Endodermal cell (in vitro differentiated cells): ENCODE results near the gene ADGB. TPM values are rescaled to one million over a fixed set of nuclear protein-coding genes. Genes with fewer than 3 reads are reported as not detected.

Experiments
- DNase-seq: peaks from one replicate; pipeline ENCODE4 v3.0.0-alpha.2; 2017
- H3K27ac ChIP-seq: 2 replicates; pipeline ENCODE4 v1.5.1; 2013; ENCODE audit warnings: mild to moderate bottlenecking, low read depth, low read length, moderate library complexity
- H3K27me3 ChIP-seq: 2 replicates; pipeline ENCODE4 v1.6.1; 2013; ENCODE audit warnings: mild to moderate bottlenecking, low read length, moderate library complexity; ENCODE audit not compliant: insufficient read depth, control insufficient read depth, poor library complexity, severe bottlenecking
- H3K36me3 ChIP-seq: 2 replicates; pipeline ENCODE4 v1.7.0; 2013; ENCODE audit warnings: mild to moderate bottlenecking, low read length, moderate library complexity; ENCODE audit not compliant: control insufficient read depth, insufficient read depth
- H3K4me1 ChIP-seq: one replicate; pipeline ENCODE4 v1.7.0; 2013; ENCODE audit warnings: low read length; ENCODE audit not compliant: control insufficient read depth, insufficient read depth
- H3K4me3 ChIP-seq: 2 replicates; pipeline ENCODE4 v1.5.1; 2013; ENCODE audit warnings: mild to moderate bottlenecking, low read length, moderate library complexity
- H3K9ac ChIP-seq: 2 replicates; pipeline ENCODE4 v1.6.1; 2013; ENCODE audit warnings: mild to moderate bottlenecking, low read length, moderate library complexity; ENCODE audit not compliant: poor library complexity, severe bottlenecking; ENCODE audit errors: extremely low read depth
- H3K9me3 ChIP-seq: 2 replicates; pipeline ENCODE4 v1.6.1; 2013; ENCODE audit warnings: mild to moderate bottlenecking, low read length, moderate library complexity; ENCODE audit not compliant: control insufficient read depth
- H3K27ac Mint-ChIP-seq: 2 replicates; pipeline ENCODE4 v1.8.0; 2020; ENCODE audit warnings: mixed read lengths
- H3K27me3 Mint-ChIP-seq: 2 replicates; pipeline ENCODE4 v1.8.0; 2021; ENCODE audit warnings: mild to moderate bottlenecking, mixed read lengths; ENCODE audit not compliant: insufficient read depth
- H3K36me3 Mint-ChIP-seq: 2 replicates; pipeline ENCODE4 v1.8.0; 2020; ENCODE audit warnings: low read depth, mixed read lengths
- H3K4me1 Mint-ChIP-seq: 2 replicates; pipeline ENCODE4 v1.8.0; 2020; ENCODE audit warnings: mixed read lengths
- H3K4me3 Mint-ChIP-seq: 2 replicates; pipeline ENCODE4 v1.8.0; 2020; ENCODE audit warnings: mild to moderate bottlenecking, moderate library complexity, mixed read lengths
- H3K9me3 Mint-ChIP-seq: 2 replicates; pipeline ENCODE4 v1.8.0; 2020; ENCODE audit warnings: mild to moderate bottlenecking, mixed read lengths
- CTCF ChIP-seq: fragments of 200-600 bp; sonication (generic); conservative IDR thresholded peaks from 2 replicates; pipeline ENCODE4 v1.5.0; 2021; ENCODE audit warnings: antibody characterized with exemption, mild to moderate bottlenecking
- WGBS, 2 experiments: methylation state at CpG; one replicate each; pipeline versions ENCODE4 v1.1.5 to v1.1.7; 2013; ENCODE audit warnings: missing lambda C conversion rate in 2 of 2, mixed read lengths in 1 of 2; ENCODE audit not compliant: insufficient coverage in 1 of 2, insufficient read length in 1 of 2; 5-methylcytosine and 5-hydroxymethylcytosine counted together
- total RNA-seq, 2 donors: library from RNA; stranded (reverse); fragmentation: NEBNext Ultra II Directional in 1 of 2; extraction: Animal tissue kit (Norgen Biotek cat#: 25700) in 1 of 2; gene quantifications; 2 replicates in 1 of 2; 3 replicates in 1 of 2; pipeline ENCODE4 v1.2.1, GENCODE V29; 2021

ADGB gene
- total RNA-seq, 2 donors from 2014 or later, result 0.37 to 1.3 TPM

GRCh38 chr6:146636481-146636880, 37.7 kb downstream of the ADGB start:
- H3K9ac ChIP-seq, result no peak overlapping the region
- Mint-ChIP-seq H3K36me3 (peaks cover 2% of the 10 kb centered on the region), H3K4me3 (no peak overlapping the region), H3K27me3 (peaks cover 26% of the 10 kb centered on the region), H3K4me1 (no peaks in the 10 kb centered on the region), H3K9me3 (peaks cover 3% of the 10 kb centered on the region), H3K27ac (no peak overlapping the region)
- H3K27ac ChIP-seq, result no peak overlapping the region
- no peaks in the 10 kb centered on the region for H3K4me1 ChIP-seq
- no peak overlapping the region for H3K4me3 ChIP-seq
- peaks cover 34% of the 10 kb centered on the region for H3K27me3 ChIP-seq
- H3K36me3 ChIP-seq, result no peaks in the 10 kb centered on the region
- no peak for DNase-seq
- H3K9me3 ChIP-seq, result no peaks in the 10 kb centered on the region
- 91 to 94% methylated on average over 2 of the region's 2 CpGs for WGBS, 2 experiments
- no peak for TF ChIP-seq CTCF

- H3K9me3 Mint-ChIP-seq, result peaks cover under 1% of the 10 kb centered on the region
- no peaks in the 10 kb centered on the region for H3K4me1 ChIP-seq
- H3K36me3 Mint-ChIP-seq, result peaks cover under 1% of the 10 kb centered on the region
- no peaks in the 10 kb centered on the region for H3K36me3 ChIP-seq
- no peak overlapping the region for H3K9ac ChIP-seq
- no peaks in the 10 kb centered on the region for H3K9me3 ChIP-seq
- no peak overlapping the region for H3K27ac ChIP-seq
- H3K27me3 ChIP-seq, result no peaks in the 10 kb centered on the region
- no peak overlapping the region for H3K4me3 Mint-ChIP-seq
- no peak for TF ChIP-seq CTCF
- no peak for DNase-seq
- peaks cover 7% of the 10 kb centered on the region for H3K4me1 Mint-ChIP-seq
- H3K27me3 Mint-ChIP-seq, result peaks cover 4% of the 10 kb centered on the region
- no peak overlapping the region for H3K27ac Mint-ChIP-seq
- 91 to 96% methylated on average over 4 to 6 of the region's 6 CpGs for WGBS, 2 experiments
- no peak overlapping the region for H3K4me3 ChIP-seq
These were observed 44.1 kb downstream of the ADGB start for GRCh38 chr6:146642921-146643320.

- Mint-ChIP-seq H3K36me3 (no peaks in the 10 kb centered on the region), H3K27me3 (no peaks in the 10 kb centered on the region), H3K27ac (no peak overlapping the region), H3K4me1 (no peaks in the 10 kb centered on the region), H3K9me3 (peaks cover 3% of the 10 kb centered on the region), H3K4me3 (no peak overlapping the region)
- DNase-seq, result no peak
- Histone ChIP-seq H3K9me3 (peaks cover 5% of the 10 kb centered on the region), H3K4me1 (no peaks in the 10 kb centered on the region), H3K4me3 (no peak overlapping the region), H3K36me3 (no peaks in the 10 kb centered on the region), H3K9ac (no peak overlapping the region), H3K27ac (no peak overlapping the region), H3K27me3 (no peaks in the 10 kb centered on the region)
- TF ChIP-seq CTCF, result no peak
- WGBS, 2 experiments, result 94 to 96% methylated on average over 5 to 8 of the region's 8 CpGs
These were observed 52.2 kb downstream of the ADGB start for GRCh38 chr6:146650799-146651481.
